ENCODE data around the gene SLC6A19. TPM values are rescaled to one million over a fixed set of nuclear protein-coding genes. Genes with fewer than 3 reads are reported as not detected.

Gene SLC6A19
- total and polyA plus RNA-seq, 9 of the 15 experiments (the other 6 are each of a cell fraction or from before 2014, with no cell fraction given) = 0.03 to 1.6 (median 0.59) TPM

GRCh38 chr5:1197876-1198666 lies 3.3 kb upstream of the SLC6A19 start (continued):
- TF ChIP-seq RBFOX2 (IDR thresholded peaks at IDR 0.05; ENCODE audit: low read depth, low read length) (0 out of 2 replicates have a peak, but pooled peaks have one; percentile 24), NKRF (IDR thresholded peaks at IDR 0.05; ENCODE audit: borderline replicate concordance) (no peak), THRAP3 (IDR thresholded peaks at IDR 0.05; ENCODE audit: borderline replicate concordance) (peak; percentile 19; the same call in 1 of the 2 replicates), ZNF717 (CRISPR knock-in tag; IDR thresholded peaks at IDR 0.05) (no peak), ZNF395 (CRISPR knock-in tag; IDR thresholded peaks at IDR 0.05) (no peak), BCLAF1 (IDR thresholded peaks at IDR 0.05; ENCODE audit: borderline replicate concordance in 1 of 2, control insufficient read depth in 1 of 2, low read depth in 2 of 2, low read length in 1 of 2) (peak in 1 of 2 experiments; percentile 15; a peak in 1 of 4 replicates), SIN3B (IDR thresholded peaks at IDR 0.05; ENCODE audit: low read depth) (no peak), WHSC1 (IDR thresholded peaks at IDR 0.05; ENCODE audit: low read length) (no peak), MTA2 (IDR thresholded peaks at IDR 0.05; ENCODE audit: low read depth) (0 out of 2 replicates have a peak, but pooled peaks have one; percentile 3), DIDO1 (tag; IDR thresholded peaks at IDR 0.05; ENCODE audit: low read depth) (0 out of 2 replicates have a peak, but pooled peaks have one; percentile 17), ZNF263 (CRISPR knock-in tag; IDR thresholded peaks at IDR 0.05; ENCODE audit: borderline replicate concordance) (no peak), LARP7 (IDR thresholded peaks at IDR 0.05) (0 out of 2 replicates have a peak, but pooled peaks have one; percentile 45), KAT7 (CRISPR knock-in tag; IDR thresholded peaks at IDR 0.05; ENCODE audit: borderline replicate concordance) (no peak), TRIM24 (IDR thresholded peaks at IDR 0.05) (0 out of 4 replicates have a peak, but pooled peaks of 1 of the 2 experiments have one; percentile 3), YY1 (IDR thresholded peaks at IDR 0.05; ENCODE audit: borderline replicate concordance in 1 of 3, control insufficient read depth in 1 of 3, extremely low read depth in 1 of 3, insufficient read depth in 3 of 3, insufficient read length in 1 of 3, insufficient replicate concordance in 2 of 3, low read depth in 1 of 3, low read length in 2 of 3) (no peak), STAT5A (IDR thresholded peaks at IDR 0.05; ENCODE audit: borderline replicate concordance, low read length) (no peak)
- TF ChIP-seq, protein P1, sequence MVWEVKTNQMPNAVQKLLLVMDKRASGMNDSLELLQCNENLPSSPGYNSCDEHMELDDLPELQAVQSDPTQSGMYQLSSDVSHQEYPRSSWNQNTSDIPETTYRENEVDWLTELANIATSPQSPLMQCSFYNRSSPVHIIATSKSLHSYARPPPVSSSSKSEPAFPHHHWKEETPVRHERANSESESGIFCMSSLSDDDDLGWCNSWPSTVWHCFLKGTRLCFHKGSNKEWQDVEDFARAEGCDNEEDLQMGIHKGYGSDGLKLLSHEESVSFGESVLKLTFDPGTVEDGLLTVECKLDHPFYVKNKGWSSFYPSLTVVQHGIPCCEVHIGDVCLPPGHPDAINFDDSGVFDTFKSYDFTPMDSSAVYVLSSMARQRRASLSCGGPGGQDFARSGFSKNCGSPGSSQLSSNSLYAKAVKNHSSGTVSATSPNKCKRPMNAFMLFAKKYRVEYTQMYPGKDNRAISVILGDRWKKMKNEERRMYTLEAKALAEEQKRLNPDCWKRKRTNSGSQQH (CRISPR knock-in tag; IDR thresholded peaks at IDR 0.05) = 0 out of 2 replicates have a peak, but pooled peaks have one; percentile 31

Measured in K562 (cell line).